C4-2B (cell line): ENCODE results near the gene KCNS3.

Experiments used
- CTCF ChIP-seq: fragments of 450-650 bp; conservative IDR thresholded peaks from 2 replicates; pipeline ENCODE4 v1.5.1; 2017; ENCODE audit warnings: mild to moderate bottlenecking
- ZFX ChIP-seq: fragments of 450-650 bp; IDR thresholded peaks from 2 replicates; pipeline ENCODE4 v1.6.1; 2017

GRCh38 chr2:17864676-17865075 is 13.8 kb upstream of the KCNS3 start:
- TF ChIP-seq CTCF (no peak), ZFX (no peak)
